Right atrium auricular region (tissue), 2 donors: ENCODE results near the gene NTRK1. TPM values are rescaled to one million over a fixed set of nuclear protein-coding genes. Genes with fewer than 3 reads are reported as not detected.
A peak's percentile ranks its signal among the peaks of the same experiment; 100 is the strongest.
"Not testable (repeated sequence)": the region's sequence is repeated elsewhere in the genome, so short reads cannot be mapped to it uniquely, and the experiment has no call there.

Experiments
- DNase-seq: peaks from one replicate; pipeline ENCODE4 v3.0.0-alpha.2; 2019; ENCODE audit warnings: low spot score
- H3K27ac ChIP-seq, 2 donors: fragments of 200-600 bp; sonication (generic); 1 replicate in 1 of 2; 2 replicates in 1 of 2; pipeline ENCODE4 v1.5.1; 2016 to 2019
- H3K27me3 ChIP-seq, 2 donors: fragments of 200-600 bp; sonication (generic); one replicate each; pipeline versions ENCODE4 v1.5.1 to v1.6.0; 2017 to 2019
- H3K36me3 ChIP-seq: fragments of 200-600 bp; sonication (generic); one replicate; pipeline ENCODE4 v1.5.1; 2016
- H3K4me1 ChIP-seq, 2 donors: fragments of 200-600 bp; sonication (generic); one replicate each; pipeline versions ENCODE4 v1.5.1 to v1.6.0; 2017 to 2019
- H3K4me3 ChIP-seq, 2 donors: fragments of 200-600 bp; sonication (generic); 1 replicate in 1 of 2; 2 replicates in 1 of 2; pipeline ENCODE4 v1.5.1; 2017 to 2019; ENCODE audit warnings: mild to moderate bottlenecking in 1 of 2, moderate library complexity in 1 of 2
- H3K9me3 ChIP-seq, 2 donors: fragments of 200-600 bp; sonication (generic); one replicate each; pipeline ENCODE4 v1.5.1; 2019
- CTCF ChIP-seq, 2 donors: fragments of 200-600 bp; sonication (generic); IDR thresholded peaks; one replicate each; pipeline ENCODE4 v1.5.1; 2019; ENCODE audit warnings: antibody characterized with exemption in 2 of 2
- total RNA-seq, 2 donors: library from RNA; depleted of rRNA; stranded (reverse); fragments of >200 nt; gene quantifications; one replicate each; pipeline ENCODE4 v1.1.0, GENCODE V29; 2016

The NTRK1 gene
- total RNA-seq, 2 donors from 2014 or later, result 0.43 to 1.7 TPM

GRCh38 chr1:156924478-156925153 lies 64.0 kb downstream of the NTRK1 start:
- peaks cover 20 to 29% of the 10 kb centered on the region in 2 donors for H3K27me3 ChIP-seq
- peaks cover 0 to 35% of the 10 kb centered on the region in 2 donors for H3K4me1 ChIP-seq
- TF ChIP-seq CTCF (IDR thresholded peaks at IDR 0.05), result no peak
- H3K36me3 ChIP-seq, result no peaks in the 10 kb centered on the region
- no peak for DNase-seq
- H3K9me3 ChIP-seq, result no peaks in the 10 kb centered on the region
- H3K27ac ChIP-seq, result no peak overlapping the region
- no peak overlapping the region for H3K4me3 ChIP-seq

- Histone ChIP-seq H3K4me3 (no peak overlapping the region), H3K4me1 (peaks cover 0 to 29% of the 10 kb centered on the region in 2 donors), H3K36me3 (no peaks in the 10 kb centered on the region), H3K9me3 (no peaks in the 10 kb centered on the region), H3K27me3 (peaks cover 20 to 29% of the 10 kb centered on the region in 2 donors), H3K27ac (no peak overlapping the region)
- TF ChIP-seq CTCF (IDR thresholded peaks at IDR 0.05), result no peak
- DNase-seq, result no peak
Observed at GRCh38 chr1:156925154-156926010, 64.7 kb downstream of the NTRK1 start.

- no peak for DNase-seq
- H3K27me3 ChIP-seq, result peaks cover 20 to 22% of the 10 kb centered on the region in 2 donors
- TF ChIP-seq CTCF (IDR thresholded peaks at IDR 0.05), result no peak
Observed at GRCh38 chr1:156926175-156926574, 65.5 kb downstream of the NTRK1 start.

GRCh38 chr1:156926695-156927094 lies 66.0 kb downstream of the NTRK1 start:
- DNase-seq, result not testable (repeated sequence)

More at GRCh38 chr1:156926175-156926574, 65.5 kb downstream of the NTRK1 start:
- Histone ChIP-seq H3K9me3 (no peaks in the 10 kb centered on the region), H3K36me3 (no peaks in the 10 kb centered on the region), H3K27ac (no peak overlapping the region), H3K4me3 (no peak overlapping the region), H3K4me1 (peaks cover 0 to 25% of the 10 kb centered on the region in 2 donors)

GRCh38 chr1:156927215-156928042 lies 66.8 kb downstream of the NTRK1 start:
- peak; percentile 51 to 77 for TF ChIP-seq CTCF (IDR thresholded peaks at IDR 0.05)

More at GRCh38 chr1:156926695-156927094, 66.0 kb downstream of the NTRK1 start:
- H3K27me3 ChIP-seq, result peaks cover 20 to 22% of the 10 kb centered on the region in 2 donors
- H3K4me1 ChIP-seq, result peaks cover 0 to 30% of the 10 kb centered on the region in 2 donors
- not testable (repeated sequence) for H3K9me3 ChIP-seq, H3K4me3 ChIP-seq, H3K36me3 ChIP-seq, H3K27ac ChIP-seq

More at GRCh38 chr1:156927215-156928042, 66.8 kb downstream of the NTRK1 start:
- Histone ChIP-seq H3K27ac (no peak overlapping the region), H3K36me3 (no peaks in the 10 kb centered on the region), H3K4me3 (peak overlapping the region in 1 of 2 donors; percentile 40), H3K27me3 (peaks cover 20 to 22% of the 10 kb centered on the region in 2 donors), H3K4me1 (peaks cover 0 to 33% of the 10 kb centered on the region in 2 donors), H3K9me3 (no peaks in the 10 kb centered on the region)
- DNase-seq, result peak; percentile 73
